ENCODE measurements around the gene NRXN2. TPM values are rescaled to one million over a fixed set of nuclear protein-coding genes. Genes with fewer than 3 reads are reported as not detected.

The NRXN2 gene
- total RNA-seq, 1 experiment from 2014 or later, result not detected

- no peak within 1 kb of the TSS for H3K4me3 Mint-ChIP-seq (ENCODE audit: low read depth, unreplicated experiment)
- peaks cover 47% of the 10 kb centered on the region for H3K36me3 Mint-ChIP-seq (ENCODE audit: insufficient read depth, unreplicated experiment)
- no TSS peak for BruUV-seq (replicated peaks)
- no peak for DNase-seq
- H3K27me3 Mint-ChIP-seq (ENCODE audit: unreplicated experiment), result no peaks in the 10 kb centered on the region
- peaks cover 18% of the 10 kb centered on the region for H3K4me1 Mint-ChIP-seq (ENCODE audit: low read depth, unreplicated experiment)
- CTCF ChIA-PET, result interaction anchor here (0.6 kb wide), 1 partner anchor 44 kb away, joined by 3 read pairs; no protein-coding TSS in a partner anchor
- no peaks in the 10 kb centered on the region for H3K9me3 Mint-ChIP-seq (ENCODE audit: low read depth, unreplicated experiment)
- H3K27ac Mint-ChIP-seq (ENCODE audit: unreplicated experiment), result no peak within 1 kb of the TSS
- intact Hi-C loops (cut with micrococcal nuclease; ENCODE audit: unreplicated experiment), result no loop called here
- no peak for TF ChIP-seq CTCF (IDR thresholded peaks at IDR 0.05; ENCODE audit: unreplicated experiment)
These were observed 37.0 kb upstream of the NRXN2 start, which contains the start of gene PYGM for GRCh38 chr11:64759722-64760719. Gene PYGM (minus strand): TSS chr11:64759974. CDS start chr11:64759898, 76 bp downstream.

DNA sequence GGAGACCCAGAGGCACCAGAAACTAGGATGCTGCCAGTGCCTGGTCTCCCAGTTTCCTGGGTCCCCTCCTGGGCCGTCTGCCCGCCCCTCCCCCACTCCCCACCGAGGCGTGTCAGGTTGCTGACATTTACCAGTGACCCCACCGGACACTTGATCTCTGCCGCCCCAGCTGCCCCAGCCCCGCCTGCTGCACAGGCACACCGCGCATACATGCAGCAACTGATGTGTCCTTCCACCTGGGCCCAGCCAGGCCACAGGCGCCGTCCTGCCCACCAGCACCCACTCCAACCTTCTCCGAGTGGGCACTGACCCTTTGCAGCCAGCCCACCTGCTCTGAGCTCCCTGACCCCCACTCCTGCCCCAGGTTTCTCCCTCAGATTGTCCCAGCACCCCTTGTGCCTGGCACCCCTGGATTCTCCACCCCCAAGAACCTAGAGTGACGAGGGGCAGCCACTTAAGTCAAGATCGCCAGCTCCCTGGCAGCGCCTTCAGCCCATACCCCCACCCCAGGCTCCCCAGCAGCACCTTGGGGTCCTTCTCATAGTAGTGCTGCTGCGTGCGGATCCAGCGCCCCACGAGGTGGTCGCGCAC lies 36.2 kb upstream of the NRXN2 start:
- no peak overlapping the region for H3K27ac Mint-ChIP-seq (ENCODE audit: unreplicated experiment)
- no peak for DNase-seq
- BruUV-seq (replicated peaks), result no TSS peak
- no peaks in the 10 kb centered on the region for H3K9me3 Mint-ChIP-seq (ENCODE audit: low read depth, unreplicated experiment)
- TF ChIP-seq CTCF (IDR thresholded peaks at IDR 0.05; ENCODE audit: unreplicated experiment), result no peak
- peaks cover 10% of the 10 kb centered on the region for H3K4me1 Mint-ChIP-seq (ENCODE audit: low read depth, unreplicated experiment)
- intact Hi-C loops (cut with micrococcal nuclease; ENCODE audit: unreplicated experiment), result no loop called here
- no peak overlapping the region for H3K4me3 Mint-ChIP-seq (ENCODE audit: low read depth, unreplicated experiment)
- H3K27me3 Mint-ChIP-seq (ENCODE audit: unreplicated experiment), result no peaks in the 10 kb centered on the region
- H3K36me3 Mint-ChIP-seq (ENCODE audit: insufficient read depth, unreplicated experiment), result peaks cover 39% of the 10 kb centered on the region
- CTCF ChIA-PET, result interaction anchor here (0.6 kb wide), 1 partner anchor 45 kb away, joined by 3 read pairs; no protein-coding TSS in a partner anchor

GRCh38 chr11:64758330-64759079 lies 35.5 kb upstream of the NRXN2 start:
- H3K4me3 Mint-ChIP-seq (ENCODE audit: low read depth, unreplicated experiment), result no peak overlapping the region
- no peak for DNase-seq
- intact Hi-C loops (cut with micrococcal nuclease; ENCODE audit: unreplicated experiment), result no loop called here
- H3K27ac Mint-ChIP-seq (ENCODE audit: unreplicated experiment), result no peak overlapping the region
- H3K9me3 Mint-ChIP-seq (ENCODE audit: low read depth, unreplicated experiment), result no peaks in the 10 kb centered on the region
- peaks cover 8% of the 10 kb centered on the region for H3K4me1 Mint-ChIP-seq (ENCODE audit: low read depth, unreplicated experiment)
- H3K27me3 Mint-ChIP-seq (ENCODE audit: unreplicated experiment), result no peaks in the 10 kb centered on the region
- peaks cover 33% of the 10 kb centered on the region for H3K36me3 Mint-ChIP-seq (ENCODE audit: insufficient read depth, unreplicated experiment)
- CTCF ChIA-PET, result no interaction called here
- no TSS peak for BruUV-seq (replicated peaks)
- no peak for TF ChIP-seq CTCF (IDR thresholded peaks at IDR 0.05; ENCODE audit: unreplicated experiment)

DNA sequence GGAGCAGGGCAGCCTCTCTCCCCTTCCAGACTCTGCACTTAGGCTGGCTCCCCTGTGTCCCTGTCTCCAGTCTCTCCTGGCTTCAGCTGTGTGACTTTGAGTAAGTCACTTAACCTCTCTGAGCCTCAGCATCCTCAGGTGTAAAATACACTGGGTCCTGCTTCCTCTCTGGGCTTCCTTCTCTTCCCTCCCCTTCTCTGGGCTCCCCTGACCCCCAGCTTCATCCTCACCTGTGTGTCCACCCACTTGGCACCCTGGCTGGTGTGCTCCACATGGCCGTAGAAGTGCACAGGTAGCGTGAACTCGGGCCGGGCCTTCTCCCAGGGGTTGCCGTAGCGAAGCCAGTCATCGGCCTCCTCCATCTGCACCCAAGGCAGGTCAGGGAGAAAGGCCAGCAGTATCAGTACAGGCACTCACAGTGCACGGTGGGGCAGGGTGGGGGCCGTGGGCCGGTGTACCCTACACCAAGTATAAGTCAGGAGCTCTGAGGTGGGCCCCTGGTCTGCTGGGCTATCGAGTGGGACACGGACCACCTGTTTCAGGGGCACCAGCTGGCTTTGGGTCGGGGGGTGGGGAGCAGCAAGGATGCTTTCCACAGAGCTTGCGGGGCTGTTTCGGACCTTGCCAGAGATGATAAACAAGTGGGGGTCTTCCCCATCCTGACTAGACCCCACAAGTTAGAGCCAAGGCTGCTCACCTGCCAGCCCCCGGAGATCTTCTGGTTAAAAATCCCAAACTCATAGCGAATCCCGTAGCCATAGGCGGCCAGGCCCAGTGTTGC lies 34.7 kb upstream of the NRXN2 start:
- CTCF ChIA-PET, result no interaction called here
- no peaks in the 10 kb centered on the region for H3K27me3 Mint-ChIP-seq (ENCODE audit: unreplicated experiment)
- no peak overlapping the region for H3K27ac Mint-ChIP-seq (ENCODE audit: unreplicated experiment)
- no peak overlapping the region for H3K4me3 Mint-ChIP-seq (ENCODE audit: low read depth, unreplicated experiment)
- DNase-seq, result no peak
- peaks cover 27% of the 10 kb centered on the region for H3K36me3 Mint-ChIP-seq (ENCODE audit: insufficient read depth, unreplicated experiment)
- no TSS peak for BruUV-seq (replicated peaks)
- no peak for TF ChIP-seq CTCF (IDR thresholded peaks at IDR 0.05; ENCODE audit: unreplicated experiment)
- intact Hi-C loops (cut with micrococcal nuclease; ENCODE audit: unreplicated experiment), result no loop called here
- peaks cover 5% of the 10 kb centered on the region for H3K4me1 Mint-ChIP-seq (ENCODE audit: low read depth, unreplicated experiment)
- H3K9me3 Mint-ChIP-seq (ENCODE audit: low read depth, unreplicated experiment), result no peaks in the 10 kb centered on the region

Measured in Calu3 (cell line).